Right lobe of liver (tissue), 6 donors: ENCODE results near the gene KCNIP1. TPM values are rescaled to one million over a fixed set of nuclear protein-coding genes. Genes with fewer than 3 reads are reported as not detected.

Experiments used
- ATAC-seq, 4 donors: fragments of 200-7000 bp; cut with Tn5 transposase; one replicate each; pipeline ENCODE4 v1.9.1; 2020; ENCODE audit warnings: mild to moderate bottlenecking in 4 of 4, moderate library complexity in 4 of 4
- DNase-seq, 3 donors: peaks; one replicate each; pipeline ENCODE4 v3.0.0-alpha.2; 2020
- H3K27ac ChIP-seq, 3 donors: fragments of 200-600 bp; one replicate each; pipeline ENCODE4 v1.8.0; 2022
- H3K27me3 ChIP-seq, 2 donors: fragments of 200-600 bp; one replicate each; pipeline ENCODE4 v1.8.0; 2022
- H3K36me3 ChIP-seq, 4 donors: fragments of 200-600 bp; sonication (generic) in 1 of 4; one replicate each; pipeline versions ENCODE4 v1.5.1 to v1.8.0; 2017 to 2022; ENCODE audit warnings: control low read depth in 1 of 4
- H3K4me1 ChIP-seq, 4 donors: fragments of 200-600 bp; sonication (generic) in 1 of 4; one replicate each; pipeline versions ENCODE4 v1.5.1 to v1.8.0; 2017 to 2022; ENCODE audit warnings: control low read depth in 1 of 4
- H3K4me3 ChIP-seq, 3 donors: fragments of 200-600 bp; one replicate each; pipeline ENCODE4 v1.8.0; 2022
- H3K9me3 ChIP-seq, 4 donors: fragments of 200-600 bp; sonication (generic) in 1 of 4; one replicate each; pipeline versions ENCODE4 v1.5.1 to v1.8.0; 2017 to 2022; ENCODE audit warnings: control low read depth in 1 of 4
- CTCF ChIP-seq, 4 donors: fragments of 200-600 bp in 3 of 4; fragments of 450-650 bp in 1 of 4; IDR thresholded peaks; one replicate each; pipeline versions ENCODE4 v1.5.1 to v1.8.0; 2016 to 2022; ENCODE audit warnings: antibody characterized with exemption in 4 of 4, mild to moderate bottlenecking in 2 of 4
- POLR2A ChIP-seq: fragments of 450-650 bp; IDR thresholded peaks from one replicate; pipeline ENCODE4 v1.6.1; 2017; ENCODE audit warnings: antibody characterized with exemption, mild to moderate bottlenecking
- WGBS: methylation state at CpG from one replicate; pipeline ENCODE4 v1.1.6; 2018; ENCODE audit warnings: low coverage, low lambda C conversion rate; ENCODE audit not compliant: insufficient coverage; ENCODE audit errors: missing lambda C conversion rate; 5-methylcytosine and 5-hydroxymethylcytosine counted together
- intact Hi-C, 2 donors: fragments of 100-400 bp; cut with DNase I; formaldehyde crosslinking; loops; one replicate each; pipeline versions ENCODE4 v1.11.2 to v1.14.1; 2022
- total RNA-seq, 6 experiments: library from RNA; depleted of rRNA in 2 of 6; stranded (reverse); fragments of >200 nt in 2 of 6; fragmentation: NEBNext Ultra II Directional in 3 of 6; extraction: Animal tissue kit (Norgen Biotek cat#: 25700) in 3 of 6; gene quantifications; one replicate each; pipeline versions ENCODE4 v1.1.0 to v1.2.4, GENCODE V29; 2016 to 2023
- donor health status: DM: no; HTN: yes; CAD: no.
- donor health status: DM: no; HTN: no; CAD: no.
- donor health status: DM: no; HTN: no; CAD: no.
- donor health status: DM: no; HTN: yes; CAD: no.
- donor health status: DM: no; HTN: yes; CAD: no.

The KCNIP1 gene
- total RNA-seq, 6 experiments from 2014 or later = 0.56 TPM; not detected in 5

GRCh38 chr5:170475294-170476000 lies 28.4 kb upstream of the KCNIP1 start:
- Histone ChIP-seq H3K27ac (no peak overlapping the region), H3K4me1 (no peaks in the 10 kb centered on the region), H3K4me3 (no peak overlapping the region), H3K27me3 (no peaks in the 10 kb centered on the region), H3K36me3 (no peaks in the 10 kb centered on the region), H3K9me3 (no peaks in the 10 kb centered on the region)
- intact Hi-C loops = no loop called here
- TF ChIP-seq CTCF (IDR thresholded peaks at IDR 0.05) = no peak
- TF ChIP-seq POLR2A = no peak
- DNase-seq (no peak), ATAC-seq (peak in 3 of 4 donors; percentile 14 to 49 (median 48))
- WGBS = 54% methylated on average over 6 of the region's 6 CpGs

GRCh38 chr5:170476704-170477103 lies 27.1 kb upstream of the KCNIP1 start:
- Histone ChIP-seq H3K4me3 (no peak overlapping the region), H3K4me1 (no peaks in the 10 kb centered on the region), H3K9me3 (no peaks in the 10 kb centered on the region), H3K36me3 (no peaks in the 10 kb centered on the region), H3K27me3 (no peaks in the 10 kb centered on the region), H3K27ac (no peak overlapping the region)
- intact Hi-C loops = no loop called here
- 82% methylated on average over 3 of the region's 3 CpGs for WGBS
- ATAC-seq = no peak
- DNase-seq = no peak
- TF ChIP-seq POLR2A (no peak), CTCF (IDR thresholded peaks at IDR 0.05) (no peak)

- Histone ChIP-seq H3K27me3 (no peaks in the 10 kb centered on the region), H3K9me3 (no peaks in the 10 kb centered on the region), H3K4me1 (no peaks in the 10 kb centered on the region), H3K27ac (no peak overlapping the region), H3K4me3 (no peak overlapping the region), H3K36me3 (no peaks in the 10 kb centered on the region)
- WGBS = 57% methylated on average over 1 of the region's 1 CpG
- no peak for DNase-seq
- intact Hi-C loops = no loop called here
- ATAC-seq = no peak
- TF ChIP-seq CTCF (IDR thresholded peaks at IDR 0.05) (no peak), POLR2A (no peak)
Observed at GRCh38 chr5:170477906-170478305, 25.9 kb upstream of the KCNIP1 start.

- Histone ChIP-seq H3K9me3 (no peaks in the 10 kb centered on the region), H3K4me1 (no peaks in the 10 kb centered on the region), H3K4me3 (no peak overlapping the region), H3K27me3 (no peaks in the 10 kb centered on the region), H3K27ac (no peak overlapping the region), H3K36me3 (no peaks in the 10 kb centered on the region)
- intact Hi-C loops = no loop called here
- 66% methylated on average over 5 of the region's 6 CpGs for WGBS
- no peak for ATAC-seq
- TF ChIP-seq POLR2A = no peak
- no peak for TF ChIP-seq CTCF (IDR thresholded peaks at IDR 0.05)
- DNase-seq = no peak
Observed at GRCh38 chr5:170478306-170478705, 25.5 kb upstream of the KCNIP1 start.
